ENCODE measurements around the gene SLC23A1. TPM values are rescaled to one million over a fixed set of nuclear protein-coding genes. Genes with fewer than 3 reads are reported as not detected.
"Not testable (repeated sequence)": the region's sequence is repeated elsewhere in the genome, so short reads cannot be mapped to it uniquely, and the experiment has no call there.

SLC23A1 gene
- polyA plus RNA-seq (ENCODE audit: insufficient read length in 4 of 4) = 10 to 100 TPM; 11.7 to 17.0 (median 14.5) TPM

DNA sequence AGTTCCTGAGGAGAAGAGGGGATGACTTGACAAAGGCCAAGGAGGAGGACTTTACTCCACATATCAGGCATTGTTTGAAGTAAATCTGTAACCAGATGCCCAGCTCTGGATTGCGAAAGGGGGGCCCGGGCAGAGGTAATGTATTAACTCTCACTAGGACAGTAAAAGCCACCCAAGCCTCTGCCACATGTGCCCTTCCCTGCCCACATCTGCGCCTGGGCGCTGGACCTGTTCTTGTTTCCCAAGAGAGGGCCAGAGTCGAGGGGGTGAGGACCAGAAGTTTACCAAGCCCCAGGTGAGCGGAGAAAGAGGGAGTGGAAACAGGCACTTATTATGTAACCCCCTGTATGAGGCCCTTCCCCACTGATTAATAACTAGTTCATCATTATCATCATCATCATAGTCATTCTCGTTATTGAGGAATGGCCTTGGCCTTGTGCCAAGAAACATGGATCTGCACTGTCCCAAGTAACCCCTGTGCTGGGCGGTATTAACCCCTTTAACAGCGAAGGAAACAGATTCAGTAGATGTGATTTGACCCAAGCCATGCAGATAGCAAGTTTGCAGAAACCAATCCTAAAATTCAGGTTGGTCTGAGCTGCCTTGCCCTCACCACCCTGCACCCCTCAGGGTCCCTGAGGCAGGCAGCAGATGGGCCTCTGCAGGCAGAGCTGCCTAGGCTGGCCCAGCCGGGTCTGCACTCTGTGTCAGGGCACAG, at the start of gene SLC23A1:
SLC23A1 (minus strand) TSS at position 23 of the 718 bp plus-strand sequence. CDS start 44 bp downstream, outside the sequence.
- no peak for DNase-seq (ENCODE audit: low read depth in 4 of 4, low spot score in 3 of 4)

GRCh38 chr5:139431706-139432105, 48.6 kb upstream of the SLC23A1 start:
- no peak for DNase-seq (ENCODE audit: low read depth in 4 of 4, low spot score in 3 of 4)

- no peak for DNase-seq (ENCODE audit: low read depth in 4 of 4, low spot score in 3 of 4)
These were observed 46.9 kb upstream of the SLC23A1 start for GRCh38 chr5:139430015-139430414.

- DNase-seq (ENCODE audit: low read depth in 4 of 4, low spot score in 3 of 4) = no peak
These were observed 43.2 kb upstream of the SLC23A1 start for GRCh38 chr5:139426203-139426885.

GRCh38 chr5:139425497-139425896, 42.4 kb upstream of the SLC23A1 start:
- no peak for DNase-seq (ENCODE audit: low read depth in 4 of 4, low spot score in 3 of 4)

DNA sequence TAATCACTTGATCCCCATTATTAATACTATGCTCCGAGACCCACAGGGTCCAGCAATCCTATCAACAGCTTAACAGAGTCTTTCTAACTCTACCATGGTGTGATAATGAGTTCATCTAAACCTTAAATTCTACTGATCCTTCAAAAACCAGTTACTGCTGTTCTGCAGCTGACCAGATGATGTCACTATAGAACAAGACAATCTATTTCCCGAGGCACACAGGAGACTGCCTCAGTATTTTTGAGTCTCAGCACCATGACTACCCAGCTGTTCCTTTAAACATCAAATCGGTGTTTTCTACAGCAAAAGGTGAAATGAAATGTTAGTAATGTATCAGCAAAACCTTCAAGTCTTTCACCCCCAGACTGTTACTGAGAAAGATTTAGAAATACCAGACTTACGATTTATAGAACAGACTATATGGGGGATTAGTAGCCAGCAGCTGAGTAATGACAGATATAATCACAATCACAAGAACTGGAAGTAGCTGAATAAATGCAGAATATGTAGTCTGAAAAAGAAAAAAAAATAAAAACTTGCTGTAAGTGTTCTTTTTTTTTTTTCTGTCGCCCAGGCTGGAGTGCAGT, 39.3 kb upstream of the SLC23A1 start:
- DNase-seq (ENCODE audit: low read depth in 4 of 4, low spot score in 3 of 4) = peak in 3 of 4 donors; percentile 34 to 60 (median 34)

DNA sequence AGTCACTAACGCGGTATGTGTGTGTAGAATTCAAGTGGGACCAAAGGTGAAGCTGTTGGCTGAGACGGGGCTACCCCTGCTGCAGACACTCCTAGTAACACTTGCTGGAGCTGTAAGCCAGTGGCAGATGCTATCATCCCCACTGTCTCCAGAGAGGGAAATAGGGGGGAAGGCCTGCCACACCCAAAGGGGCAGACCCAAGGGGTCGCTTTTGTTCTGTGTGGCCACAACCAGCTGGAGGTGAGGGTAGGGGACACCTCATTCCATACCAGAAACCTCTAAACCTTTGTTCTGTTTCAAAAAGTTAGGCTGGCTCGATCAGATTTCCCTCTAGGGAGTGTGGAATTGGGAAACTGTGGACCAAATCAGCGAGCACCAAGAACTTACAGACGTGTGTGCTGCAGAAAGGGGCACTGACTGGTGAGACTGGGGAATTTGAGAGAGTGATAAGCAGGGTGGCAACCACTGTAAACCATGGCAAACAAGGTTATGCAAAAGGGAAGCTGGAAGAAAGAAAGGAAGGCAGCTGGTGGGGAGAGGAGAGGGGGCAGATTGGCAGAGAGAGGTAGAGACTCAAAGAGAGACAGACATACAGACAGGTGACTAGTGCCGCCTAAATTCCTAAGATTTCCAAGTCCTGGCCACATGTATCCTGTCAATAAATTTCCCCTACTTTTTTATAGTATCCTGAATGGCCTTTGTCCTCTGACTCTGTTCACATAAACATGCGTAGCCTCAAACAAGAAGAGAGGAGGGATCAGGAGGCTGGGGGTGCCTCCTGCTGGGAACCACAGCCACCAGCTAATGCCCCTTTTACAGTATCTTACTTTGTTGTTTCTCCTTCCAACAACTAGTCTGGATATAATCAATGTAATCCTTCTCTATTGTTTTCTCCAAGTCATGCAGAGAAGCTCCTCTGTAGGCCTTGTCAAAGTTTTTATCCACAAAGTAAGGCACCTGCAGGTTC, 36.4 kb upstream of the SLC23A1 start:
- DNase-seq (ENCODE audit: low read depth in 4 of 4, low spot score in 3 of 4) = no peak

GRCh38 chr5:139418793-139419192, 35.7 kb upstream of the SLC23A1 start:
- no peak for DNase-seq (ENCODE audit: low read depth in 4 of 4, low spot score in 3 of 4)

DNA sequence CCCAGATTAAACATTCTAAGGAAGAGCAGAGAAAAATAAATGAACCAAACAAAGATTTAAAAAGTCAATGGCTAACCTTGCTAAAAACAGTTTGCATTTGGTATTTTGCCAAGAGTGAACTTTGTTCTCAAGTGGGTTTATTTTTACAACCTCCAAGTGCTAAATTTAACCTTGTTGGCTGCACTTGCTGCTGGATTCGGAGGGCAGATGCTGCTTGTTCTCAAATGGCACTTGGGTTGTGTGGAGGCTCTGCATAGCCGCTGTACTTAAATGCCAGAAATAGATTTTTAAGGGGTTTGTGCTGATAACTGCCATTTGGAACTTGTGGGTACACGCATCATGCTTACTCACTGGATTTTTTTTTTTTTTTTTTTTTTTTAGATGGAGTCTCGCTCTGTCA, 34.1 kb upstream of the SLC23A1 start:
- no peak for DNase-seq (ENCODE audit: low read depth in 4 of 4, low spot score in 3 of 4)

GRCh38 chr5:139416651-139417050, 33.6 kb upstream of the SLC23A1 start:
- no peak for DNase-seq (ENCODE audit: low read depth in 4 of 4, low spot score in 3 of 4)

DNA sequence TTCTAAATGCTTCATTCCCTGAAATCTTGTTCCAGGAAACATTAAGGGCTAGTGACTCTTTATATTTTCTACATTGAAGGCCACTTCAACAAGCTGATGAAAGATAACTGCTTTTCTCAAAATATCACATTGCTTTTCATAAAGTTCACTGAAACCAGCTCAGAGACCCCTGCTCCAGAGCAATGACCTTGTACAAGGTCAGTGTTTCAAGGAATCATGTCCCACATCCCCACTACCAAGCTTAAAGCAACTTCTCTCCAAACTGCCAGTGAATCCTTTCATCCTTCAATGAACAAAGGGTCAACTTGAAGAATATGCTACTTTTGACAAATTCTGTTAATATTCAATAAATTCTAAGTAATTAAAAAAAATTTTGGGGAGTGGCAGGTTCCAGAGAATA, 32.8 kb upstream of the SLC23A1 start:
- no peak for DNase-seq (ENCODE audit: low read depth in 4 of 4, low spot score in 3 of 4)

GRCh38 chr5:139415221-139415861, 32.2 kb upstream of the SLC23A1 start:
- DNase-seq (ENCODE audit: low read depth in 4 of 4, low spot score in 3 of 4) = no peak

- DNase-seq (ENCODE audit: low read depth in 4 of 4, low spot score in 3 of 4) = no peak
These were observed 31.6 kb upstream of the SLC23A1 start for GRCh38 chr5:139414581-139415130.

- DNase-seq (ENCODE audit: low read depth in 4 of 4, low spot score in 3 of 4) = no peak
These were observed 30.9 kb upstream of the SLC23A1 start for GRCh38 chr5:139413963-139414362.

DNA sequence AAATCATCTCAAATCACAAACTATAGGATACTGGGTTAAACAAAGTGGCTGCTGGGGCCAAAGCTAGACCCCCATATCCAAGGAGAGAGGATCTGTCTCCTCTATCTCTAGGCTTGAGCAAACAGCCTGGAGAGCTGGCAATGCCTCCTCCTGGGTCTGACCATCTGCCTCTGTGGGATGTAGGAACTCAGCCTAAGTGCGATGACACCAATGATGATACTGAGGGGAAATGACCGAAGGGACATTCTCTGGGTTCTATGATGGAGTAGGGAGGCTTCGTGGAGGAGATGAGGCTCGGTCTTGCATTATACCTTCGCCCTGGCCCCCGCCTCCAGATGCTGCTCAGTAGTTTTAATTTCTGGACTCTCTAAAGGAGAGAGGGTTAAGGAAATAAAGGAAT, 30.1 kb upstream of the SLC23A1 start:
- no peak for DNase-seq (ENCODE audit: low read depth in 4 of 4, low spot score in 3 of 4)

DNA sequence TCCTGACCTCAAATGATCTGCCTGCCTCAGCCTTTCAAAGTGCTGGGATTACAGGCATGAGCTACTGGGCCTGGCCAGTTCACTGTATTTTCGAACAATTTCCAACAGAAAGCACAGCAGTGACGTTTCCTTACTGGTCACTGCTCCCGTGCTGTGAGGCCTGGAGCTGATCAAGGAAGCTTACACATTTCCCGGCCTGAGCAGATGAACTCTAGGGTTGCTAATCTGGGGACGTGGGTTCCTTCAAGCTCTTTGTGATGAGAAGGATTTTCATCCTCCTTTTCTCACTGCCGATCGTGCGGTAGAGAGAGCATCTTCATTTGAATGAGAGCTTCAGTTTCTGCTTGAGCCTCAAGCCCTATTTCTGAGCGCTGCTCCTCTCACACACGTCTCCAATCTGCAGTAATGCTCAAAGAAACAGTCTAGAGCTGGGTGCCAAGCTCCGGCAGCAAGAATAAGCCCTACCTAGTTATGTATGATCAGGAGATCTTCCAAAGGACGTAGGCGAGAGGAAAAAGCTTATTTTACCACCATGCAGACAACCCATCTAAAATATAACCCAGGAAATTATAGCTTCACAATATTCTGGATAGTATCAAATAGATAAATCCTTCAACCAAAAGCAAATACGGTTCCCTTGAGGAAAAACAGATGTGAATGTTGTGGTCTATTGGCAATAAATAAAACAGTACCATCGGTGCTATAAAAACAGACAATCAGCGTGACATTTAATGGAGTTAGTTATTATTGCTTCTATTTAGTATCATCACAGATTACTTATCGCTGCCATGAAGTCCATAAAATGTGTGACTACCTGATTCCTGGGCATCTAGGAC, 28.1 kb upstream of the SLC23A1 start:
- DNase-seq (ENCODE audit: low read depth in 4 of 4, low spot score in 3 of 4) = no peak

DNA sequence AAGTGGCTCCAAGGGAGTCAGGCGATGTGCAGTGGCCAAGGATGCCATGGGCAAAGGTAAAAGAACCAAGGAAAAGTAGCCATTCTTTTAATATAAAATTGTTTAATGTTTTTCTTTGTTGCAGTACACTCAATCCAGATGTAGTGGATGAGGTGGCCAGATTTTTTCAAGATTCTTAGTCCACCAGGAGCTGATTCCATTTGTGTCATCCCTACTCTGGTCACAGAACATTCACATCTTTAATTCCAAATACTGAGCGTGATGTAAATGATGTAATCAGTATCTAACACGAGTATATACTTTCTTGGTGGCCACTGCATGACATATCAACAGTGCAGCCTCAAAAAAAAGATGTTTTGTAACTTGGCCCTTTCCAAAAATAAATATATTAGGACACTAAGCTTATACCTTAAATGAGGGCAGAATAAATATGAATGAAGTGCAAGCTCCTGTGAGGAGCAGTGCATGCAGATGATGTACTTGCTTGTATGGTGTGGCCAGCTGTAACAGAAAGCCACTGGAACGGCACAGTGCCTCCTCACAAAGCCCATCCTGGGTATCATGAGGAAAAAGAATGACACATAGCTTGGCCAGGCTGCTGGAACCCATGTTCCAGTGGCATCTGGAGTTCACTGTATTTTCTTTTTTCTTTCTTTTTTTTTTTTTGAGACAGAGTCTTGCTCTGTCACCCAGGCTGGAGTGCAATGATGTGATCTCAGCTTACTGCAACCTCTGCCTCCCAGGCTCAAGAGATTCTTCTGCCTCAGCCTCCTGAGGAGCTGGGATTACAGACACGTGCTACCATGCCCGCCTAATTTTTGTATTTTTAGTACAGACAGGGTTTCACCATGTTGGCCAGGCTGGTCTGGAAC, 27.3 kb upstream of the SLC23A1 start:
- DNase-seq (ENCODE audit: low read depth in 4 of 4, low spot score in 3 of 4) = no peak

DNA sequence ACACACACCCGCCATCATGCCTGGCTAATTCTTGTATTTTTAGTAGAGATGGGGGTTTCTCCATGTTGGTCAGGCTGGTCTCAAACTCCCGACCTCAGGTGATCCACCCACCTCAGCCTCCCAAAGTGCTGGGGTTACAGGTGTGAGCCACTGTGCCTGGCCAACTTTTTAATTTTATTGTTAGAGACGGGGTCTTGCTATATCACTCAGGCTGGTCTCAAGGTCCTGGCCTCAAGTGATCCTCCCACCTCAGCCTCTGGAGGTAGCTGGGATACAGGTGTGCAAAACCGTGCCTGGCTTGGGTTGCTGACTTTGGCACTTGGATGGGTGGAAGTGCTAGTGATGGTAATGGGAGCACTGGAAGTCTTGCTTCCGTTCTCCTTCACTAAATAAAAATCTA, 26.0 kb upstream of the SLC23A1 start:
- DNase-seq (ENCODE audit: low read depth in 4 of 4, low spot score in 3 of 4) = not testable (repeated sequence)

All from right renal pelvis (tissue), 4 donors.